PC-9 (cell line): ENCODE results near the gene CDRT15.

Experiments
- CTCF ChIP-seq: fragments of 200-600 bp; sonication (generic); conservative IDR thresholded peaks from 2 replicates; pipeline ENCODE4 v1.6.1; 2017; ENCODE audit warnings: mixed run types, antibody characterized with exemption, mild to moderate bottlenecking, moderate library complexity
- EZH2 ChIP-seq: fragments of 200-600 bp; sonication (generic); IDR thresholded peaks from 2 replicates; pipeline ENCODE4 v1.8.0; 2017; ENCODE audit warnings: antibody characterized with exemption, low read depth

- TF ChIP-seq CTCF (no peak), EZH2 (no peak)
These were observed 32.1 kb downstream of the CDRT15 start for GRCh38 chr17:14204546-14204945.
